Glutamatergic neuron (in vitro differentiated cells): ENCODE measurements around the gene BTNL8. TPM values are rescaled to one million over a fixed set of nuclear protein-coding genes. Genes with fewer than 3 reads are reported as not detected.

Experiments
- DNase-seq: peaks from one replicate; pipeline ENCODE4 v3.0.0; 2022
- H3K27ac Mint-ChIP-seq: one replicate; pipeline ENCODE4 v1.8.0; 2020; ENCODE audit warnings: mild to moderate bottlenecking, mixed read lengths, inconsistent platforms; ENCODE audit not compliant: unreplicated experiment
- H3K27me3 Mint-ChIP-seq: one replicate; pipeline ENCODE4 v1.8.0; 2020; ENCODE audit warnings: mild to moderate bottlenecking, moderate library complexity, mixed read lengths, inconsistent platforms; ENCODE audit not compliant: unreplicated experiment
- H3K36me3 Mint-ChIP-seq: one replicate; pipeline ENCODE4 v1.8.0; 2020; ENCODE audit warnings: mild to moderate bottlenecking, mixed read lengths, inconsistent platforms; ENCODE audit not compliant: unreplicated experiment
- H3K4me1 Mint-ChIP-seq: one replicate; pipeline ENCODE4 v1.8.0; 2020; ENCODE audit warnings: mild to moderate bottlenecking, low read depth, mixed read lengths, inconsistent platforms; ENCODE audit not compliant: unreplicated experiment
- H3K4me3 Mint-ChIP-seq: one replicate; pipeline ENCODE4 v1.8.0; 2020; ENCODE audit warnings: mild to moderate bottlenecking, mixed read lengths, inconsistent platforms; ENCODE audit not compliant: unreplicated experiment
- H3K9me3 Mint-ChIP-seq: one replicate; pipeline ENCODE4 v1.8.0; 2020; ENCODE audit warnings: mild to moderate bottlenecking, moderate library complexity, mixed read lengths, inconsistent platforms; ENCODE audit not compliant: unreplicated experiment
- total RNA-seq: library from RNA; stranded (reverse); fragmentation: NEBNext Ultra II Directional; extraction: Animal tissue kit (Norgen Biotek cat#: 25700); gene quantifications from one replicate; pipeline ENCODE4 v1.2.1, GENCODE V29; 2021; ENCODE audit not compliant: unreplicated experiment
- TF ChIP-seq, protein P1 (sequence below): fragments of 200-600 bp; sonication (generic); IDR thresholded peaks from one replicate; pipeline ENCODE4 v1.5.0; 2021; ENCODE audit not compliant: partially characterized antibody, unreplicated experiment

The BTNL8 gene
- total RNA-seq, 1 donor from 2014 or later: not detected

DNA sequence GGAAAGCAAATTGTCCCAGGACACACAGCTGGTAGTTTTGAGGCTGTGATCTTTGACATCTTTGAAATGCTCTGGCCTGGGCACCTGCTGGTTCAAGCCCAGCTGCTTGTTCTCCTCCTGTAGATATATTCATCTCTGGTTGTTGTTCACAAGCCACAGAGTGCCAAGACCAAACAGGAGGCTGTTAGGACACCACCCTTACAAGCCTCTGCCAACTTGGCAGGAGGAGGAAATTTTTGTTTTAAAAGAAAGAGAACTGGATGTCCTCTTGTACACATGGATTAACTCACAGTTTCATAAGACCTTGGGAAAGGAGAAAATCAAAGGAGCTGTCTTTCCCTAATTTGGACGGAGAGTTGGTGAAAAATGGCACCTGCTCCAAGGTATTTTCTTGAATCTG is 29.4 kb upstream of the BTNL8 start:
- Mint-ChIP-seq H3K27ac (no peak overlapping the region), H3K36me3 (no peaks in the 10 kb centered on the region), H3K27me3 (no peaks in the 10 kb centered on the region), H3K9me3 (no peaks in the 10 kb centered on the region), H3K4me3 (no peak overlapping the region), H3K4me1 (peaks cover 1% of the 10 kb centered on the region)
- no peak for DNase-seq
- TF ChIP-seq, protein P1, sequence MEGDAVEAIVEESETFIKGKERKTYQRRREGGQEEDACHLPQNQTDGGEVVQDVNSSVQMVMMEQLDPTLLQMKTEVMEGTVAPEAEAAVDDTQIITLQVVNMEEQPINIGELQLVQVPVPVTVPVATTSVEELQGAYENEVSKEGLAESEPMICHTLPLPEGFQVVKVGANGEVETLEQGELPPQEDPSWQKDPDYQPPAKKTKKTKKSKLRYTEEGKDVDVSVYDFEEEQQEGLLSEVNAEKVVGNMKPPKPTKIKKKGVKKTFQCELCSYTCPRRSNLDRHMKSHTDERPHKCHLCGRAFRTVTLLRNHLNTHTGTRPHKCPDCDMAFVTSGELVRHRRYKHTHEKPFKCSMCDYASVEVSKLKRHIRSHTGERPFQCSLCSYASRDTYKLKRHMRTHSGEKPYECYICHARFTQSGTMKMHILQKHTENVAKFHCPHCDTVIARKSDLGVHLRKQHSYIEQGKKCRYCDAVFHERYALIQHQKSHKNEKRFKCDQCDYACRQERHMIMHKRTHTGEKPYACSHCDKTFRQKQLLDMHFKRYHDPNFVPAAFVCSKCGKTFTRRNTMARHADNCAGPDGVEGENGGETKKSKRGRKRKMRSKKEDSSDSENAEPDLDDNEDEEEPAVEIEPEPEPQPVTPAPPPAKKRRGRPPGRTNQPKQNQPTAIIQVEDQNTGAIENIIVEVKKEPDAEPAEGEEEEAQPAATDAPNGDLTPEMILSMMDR: no peak

DNA sequence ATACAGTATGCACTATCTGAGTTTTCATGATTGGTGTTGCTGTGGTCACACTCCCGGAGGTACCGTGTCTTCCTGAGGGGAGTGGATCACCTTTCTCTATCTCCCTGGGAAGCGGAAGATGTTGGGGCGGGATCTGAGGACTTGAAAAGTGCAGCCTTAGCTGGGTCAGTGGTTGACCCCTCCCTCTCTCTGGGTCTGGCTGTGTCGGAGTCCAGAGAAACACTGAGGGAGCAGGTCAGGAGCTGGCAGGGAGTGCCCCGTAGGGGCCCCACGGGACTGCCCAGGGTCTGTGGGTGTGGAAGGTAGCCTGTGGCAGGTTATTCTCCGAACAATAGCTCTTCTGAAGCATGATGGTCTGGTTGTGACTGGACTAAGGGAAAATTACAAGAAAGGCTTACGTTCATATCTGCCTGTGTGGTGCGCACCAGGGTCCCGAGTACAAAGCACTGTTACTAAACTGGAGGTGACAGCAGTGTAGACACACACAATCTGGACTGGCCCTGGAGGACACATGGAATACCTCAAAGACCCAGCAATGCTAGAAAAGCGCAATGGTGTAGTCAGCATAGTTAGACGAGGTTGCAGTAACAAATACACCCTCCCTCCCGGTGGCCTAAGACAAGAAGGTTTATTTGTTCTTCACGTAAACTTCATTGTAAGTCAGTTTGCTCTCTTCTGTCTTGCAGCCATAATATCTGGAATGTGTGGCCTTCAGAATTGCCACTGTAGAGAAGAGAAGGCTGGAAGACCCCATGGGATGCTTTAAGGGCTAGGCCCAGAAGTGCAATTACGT is 28.5 kb upstream of the BTNL8 start:
- Mint-ChIP-seq H3K4me3 (no peak overlapping the region), H3K27ac (no peak overlapping the region), H3K4me1 (peaks cover 1% of the 10 kb centered on the region), H3K9me3 (no peaks in the 10 kb centered on the region), H3K36me3 (no peaks in the 10 kb centered on the region), H3K27me3 (no peaks in the 10 kb centered on the region)
- no peak for DNase-seq
- TF ChIP-seq, protein P1: no peak

DNA sequence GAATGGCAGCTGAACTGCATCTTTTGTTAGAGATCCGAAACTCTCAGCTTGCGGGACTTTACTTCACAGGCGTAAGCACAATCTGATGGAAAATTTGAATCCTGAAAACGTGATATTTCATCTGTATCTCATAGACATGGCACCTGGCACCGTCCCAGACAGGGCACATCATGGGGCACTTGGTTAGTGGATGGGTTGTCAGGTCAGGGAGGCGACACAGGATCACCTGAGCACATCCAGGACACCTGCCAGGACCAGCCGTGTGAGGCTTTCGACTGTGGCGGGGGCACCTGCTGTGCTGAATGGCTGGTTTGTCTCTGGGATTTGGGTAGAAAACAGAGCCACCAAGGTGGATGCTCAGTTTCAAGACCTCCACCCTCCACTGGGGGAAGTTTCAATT is 26.5 kb upstream of the BTNL8 start:
- no peak overlapping the region for H3K4me3 Mint-ChIP-seq
- H3K27me3 Mint-ChIP-seq: no peaks in the 10 kb centered on the region
- H3K36me3 Mint-ChIP-seq: no peaks in the 10 kb centered on the region
- no peak overlapping the region for H3K27ac Mint-ChIP-seq
- peaks cover 1% of the 10 kb centered on the region for H3K4me1 Mint-ChIP-seq
- H3K9me3 Mint-ChIP-seq: no peaks in the 10 kb centered on the region
- TF ChIP-seq, protein P1: no peak
- no peak for DNase-seq

DNA sequence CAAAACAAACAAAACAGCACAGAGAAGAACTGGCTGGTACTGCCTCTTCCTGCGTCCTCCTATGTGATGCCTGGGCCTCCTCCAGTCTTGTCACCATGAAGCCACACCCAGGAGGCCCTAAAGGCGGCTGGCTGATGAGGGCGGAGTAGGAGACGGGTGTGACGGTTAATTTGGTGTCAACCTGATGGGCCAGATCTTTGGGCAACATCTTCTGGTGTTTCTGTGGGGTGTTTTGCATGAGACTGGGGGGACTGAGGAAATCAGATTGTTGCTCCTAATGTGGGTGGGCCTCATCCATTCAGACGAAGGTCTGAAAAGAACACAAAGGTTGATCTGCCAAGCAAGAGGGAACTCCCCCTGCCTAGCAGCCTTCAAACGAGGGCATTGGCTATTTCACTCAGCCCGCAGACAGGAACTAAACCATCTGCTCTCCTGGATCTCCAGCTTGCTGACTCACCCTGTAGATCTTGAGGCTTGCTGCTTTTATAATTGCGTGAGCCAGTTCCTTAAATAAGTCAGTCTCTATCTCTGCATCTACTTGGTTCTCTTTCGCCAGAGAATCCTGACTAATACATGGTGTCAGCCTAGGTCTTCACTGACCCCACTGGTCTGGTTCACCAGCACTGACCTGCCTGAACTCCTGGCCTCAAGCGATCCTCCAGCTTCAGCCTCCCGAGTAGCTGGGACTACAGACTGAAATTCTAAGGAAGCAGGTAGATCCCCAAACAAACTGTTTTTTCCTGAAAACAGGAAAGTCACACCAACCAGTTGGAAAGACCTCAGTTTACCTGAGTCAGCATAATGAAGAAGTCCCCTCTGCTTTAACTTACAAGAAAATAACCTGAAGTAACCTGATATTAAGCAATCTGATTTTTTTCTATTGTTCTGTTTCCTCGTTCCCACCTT is 25.1 kb upstream of the BTNL8 start:
- Mint-ChIP-seq H3K4me1 (peaks cover 1% of the 10 kb centered on the region), H3K27ac (no peak overlapping the region), H3K27me3 (no peaks in the 10 kb centered on the region), H3K4me3 (no peak overlapping the region), H3K9me3 (no peaks in the 10 kb centered on the region), H3K36me3 (no peaks in the 10 kb centered on the region)
- TF ChIP-seq, protein P1: no peak
- no peak for DNase-seq
